ENCODE data around the gene SCO2. TPM values are rescaled to one million over a fixed set of nuclear protein-coding genes. Genes with fewer than 3 reads are reported as not detected.

The SCO2 gene
- total RNA-seq, 4 donors from 2014 or later = 5.1 to 63.6 (median 5.9) TPM; not detected in 1

DNA sequence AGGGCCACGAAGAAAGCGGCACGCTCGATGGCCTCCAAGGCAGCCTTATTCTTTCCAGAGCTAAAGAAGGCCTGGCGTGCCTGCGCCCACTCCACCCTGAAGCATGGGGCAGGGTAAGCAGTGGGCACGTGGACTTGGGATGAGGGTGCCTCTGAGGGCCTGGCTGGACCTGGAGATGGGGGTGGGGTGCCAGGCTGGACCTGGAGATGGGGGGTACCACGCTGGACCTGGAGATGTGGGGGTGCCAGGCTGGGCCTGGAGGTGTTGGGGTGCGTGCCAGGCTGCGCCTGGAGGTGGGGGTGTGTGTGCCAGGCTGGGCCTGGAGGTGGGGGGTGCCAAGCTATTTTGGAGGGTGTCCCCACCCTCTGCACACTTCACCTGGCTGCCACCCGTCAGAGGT is 47.6 kb upstream of the SCO2 start:
- TF ChIP-seq EP300 (IDR thresholded peaks at IDR 0.05; ENCODE audit: low read depth) = no peak
- no peak for TF ChIP-seq POLR2A (IDR thresholded peaks at IDR 0.05)
- TF ChIP-seq, protein P1, sequence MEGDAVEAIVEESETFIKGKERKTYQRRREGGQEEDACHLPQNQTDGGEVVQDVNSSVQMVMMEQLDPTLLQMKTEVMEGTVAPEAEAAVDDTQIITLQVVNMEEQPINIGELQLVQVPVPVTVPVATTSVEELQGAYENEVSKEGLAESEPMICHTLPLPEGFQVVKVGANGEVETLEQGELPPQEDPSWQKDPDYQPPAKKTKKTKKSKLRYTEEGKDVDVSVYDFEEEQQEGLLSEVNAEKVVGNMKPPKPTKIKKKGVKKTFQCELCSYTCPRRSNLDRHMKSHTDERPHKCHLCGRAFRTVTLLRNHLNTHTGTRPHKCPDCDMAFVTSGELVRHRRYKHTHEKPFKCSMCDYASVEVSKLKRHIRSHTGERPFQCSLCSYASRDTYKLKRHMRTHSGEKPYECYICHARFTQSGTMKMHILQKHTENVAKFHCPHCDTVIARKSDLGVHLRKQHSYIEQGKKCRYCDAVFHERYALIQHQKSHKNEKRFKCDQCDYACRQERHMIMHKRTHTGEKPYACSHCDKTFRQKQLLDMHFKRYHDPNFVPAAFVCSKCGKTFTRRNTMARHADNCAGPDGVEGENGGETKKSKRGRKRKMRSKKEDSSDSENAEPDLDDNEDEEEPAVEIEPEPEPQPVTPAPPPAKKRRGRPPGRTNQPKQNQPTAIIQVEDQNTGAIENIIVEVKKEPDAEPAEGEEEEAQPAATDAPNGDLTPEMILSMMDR (IDR thresholded peaks at IDR 0.05) = no peak
- Histone ChIP-seq H3K27me3 (no peaks in the 10 kb centered on the region), H3K4me3 (no peak overlapping the region), H3K36me3 (no peaks in the 10 kb centered on the region), H3K9me3 (no peaks in the 10 kb centered on the region), H3K4me1 (peaks cover 0 to 14% (median 4%) of the 10 kb centered on the region in 4 donors), H3K27ac (no peak overlapping the region)
- in situ Hi-C loops (cut with MboI; ENCODE audit: low pct_ligation_motif_present in 1 of 4, low pct_unique_long_range_greater_than_20kb in 1 of 4, low sequenced_read_pairs in 3 of 4) = no loop called here
- intact Hi-C loops (cut with DNase I; ENCODE audit: low total_unique reads) = no loop called here
- no peak for DNase-seq
- 95% methylated on average over 11 of the region's 11 CpGs; no CpG with 5 or more reads in 1 of the 2 donors for WGBS, 2 donors (ENCODE audit: low coverage in 1 of 2)

GRCh38 chr22:50571264-50572175 is 46.1 kb upstream of the SCO2 start:
- TF ChIP-seq, protein P1 (IDR thresholded peaks at IDR 0.05) = no peak
- TF ChIP-seq POLR2A (IDR thresholded peaks at IDR 0.05) (no peak), POLR2AphosphoS5 (IDR thresholded peaks at IDR 0.05) (no peak), EP300 (IDR thresholded peaks at IDR 0.05; ENCODE audit: low read depth) (no peak)
- in situ Hi-C loops (cut with MboI; ENCODE audit: low pct_ligation_motif_present in 1 of 4, low pct_unique_long_range_greater_than_20kb in 1 of 4, low sequenced_read_pairs in 3 of 4) (no loop called here), intact Hi-C loops (cut with DNase I; ENCODE audit: low total_unique reads) (no loop called here)
- DNase-seq = no peak
- H3K36me3 ChIP-seq = no peaks in the 10 kb centered on the region
- H3K4me1 ChIP-seq = peaks cover 0 to 14% (median 4%) of the 10 kb centered on the region in 4 donors
- 72% methylated on average over 16 of the region's 26 CpGs; no CpG with 5 or more reads in 1 of the 2 donors for WGBS, 2 donors (ENCODE audit: low coverage in 1 of 2)
- H3K27me3 ChIP-seq = no peaks in the 10 kb centered on the region
- no peak overlapping the region for H3K4me3 ChIP-seq
- H3K27ac ChIP-seq = no peak overlapping the region
- H3K9me3 ChIP-seq = no peaks in the 10 kb centered on the region

DNA sequence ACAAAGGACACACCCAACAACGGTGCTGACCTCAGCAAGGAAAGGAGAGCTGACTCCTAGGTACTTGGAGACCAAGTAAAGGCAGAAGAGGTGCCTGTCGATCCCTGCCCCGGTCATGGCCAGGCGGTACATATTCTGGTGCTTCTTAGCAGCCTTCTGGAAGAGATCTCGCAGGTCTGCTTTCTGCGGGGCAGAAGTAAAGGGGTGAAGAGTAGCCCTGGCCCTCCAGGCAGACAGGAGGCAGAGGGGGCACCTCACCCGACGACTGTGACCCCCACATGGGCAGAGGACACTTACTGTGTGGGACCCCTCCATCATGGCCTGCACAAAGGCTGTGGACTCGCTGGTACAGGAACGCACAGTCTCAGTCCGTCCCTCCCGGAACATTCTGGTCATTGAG is 45.5 kb upstream of the SCO2 start:
- intact Hi-C loops (cut with DNase I; ENCODE audit: low total_unique reads) = no loop called here
- Histone ChIP-seq H3K4me3 (no peak overlapping the region), H3K27me3 (no peaks in the 10 kb centered on the region), H3K4me1 (peaks cover 0 to 14% (median 4%) of the 10 kb centered on the region in 4 donors), H3K27ac (no peak overlapping the region), H3K36me3 (no peaks in the 10 kb centered on the region), H3K9me3 (no peaks in the 10 kb centered on the region)
- in situ Hi-C loops (cut with MboI; ENCODE audit: low pct_ligation_motif_present in 1 of 4, low pct_unique_long_range_greater_than_20kb in 1 of 4, low sequenced_read_pairs in 3 of 4) = no loop called here
- no peak for DNase-seq
- TF ChIP-seq POLR2AphosphoS5 (IDR thresholded peaks at IDR 0.05) (no peak), POLR2A (IDR thresholded peaks at IDR 0.05) (no peak), EP300 (IDR thresholded peaks at IDR 0.05; ENCODE audit: low read depth) (no peak)
- TF ChIP-seq, protein P1 (IDR thresholded peaks at IDR 0.05) = no peak
- 93% methylated on average over 3 to 12 of the region's 12 CpGs for WGBS, 2 donors (ENCODE audit: low coverage in 1 of 2)

GRCh38 chr22:50569896-50570535 is 44.6 kb upstream of the SCO2 start:
- H3K27ac ChIP-seq = no peak overlapping the region
- in situ Hi-C loops (cut with MboI; ENCODE audit: low pct_ligation_motif_present in 1 of 4, low pct_unique_long_range_greater_than_20kb in 1 of 4, low sequenced_read_pairs in 3 of 4) = no loop called here
- H3K9me3 ChIP-seq = no peaks in the 10 kb centered on the region
- peaks cover 0 to 17% (median 4%) of the 10 kb centered on the region in 4 donors for H3K4me1 ChIP-seq
- H3K27me3 ChIP-seq = no peaks in the 10 kb centered on the region
- TF ChIP-seq POLR2AphosphoS5 (IDR thresholded peaks at IDR 0.05) (no peak), POLR2A (IDR thresholded peaks at IDR 0.05) (no peak), EP300 (IDR thresholded peaks at IDR 0.05; ENCODE audit: low read depth) (no peak)
- TF ChIP-seq, protein P1 (IDR thresholded peaks at IDR 0.05) = no peak
- WGBS, 2 donors (ENCODE audit: low coverage in 1 of 2) = 84 to 100% methylated on average over 1 to 13 of the region's 13 CpGs
- H3K36me3 ChIP-seq = no peaks in the 10 kb centered on the region
- intact Hi-C loops (cut with DNase I; ENCODE audit: low total_unique reads) = no loop called here
- DNase-seq = no peak
- H3K4me3 ChIP-seq = no peak overlapping the region

Measured in transverse colon (tissue), 4 donors.